ENCODE measurements around the gene ZKSCAN3. TPM values are rescaled to one million over a fixed set of nuclear protein-coding genes. Genes with fewer than 3 reads are reported as not detected.

The ZKSCAN3 gene
- total and polyA plus RNA-seq, 2 of the 4 experiments (the other 2 are of a cell fraction), result 3.7 to 4.8 TPM

DNA sequence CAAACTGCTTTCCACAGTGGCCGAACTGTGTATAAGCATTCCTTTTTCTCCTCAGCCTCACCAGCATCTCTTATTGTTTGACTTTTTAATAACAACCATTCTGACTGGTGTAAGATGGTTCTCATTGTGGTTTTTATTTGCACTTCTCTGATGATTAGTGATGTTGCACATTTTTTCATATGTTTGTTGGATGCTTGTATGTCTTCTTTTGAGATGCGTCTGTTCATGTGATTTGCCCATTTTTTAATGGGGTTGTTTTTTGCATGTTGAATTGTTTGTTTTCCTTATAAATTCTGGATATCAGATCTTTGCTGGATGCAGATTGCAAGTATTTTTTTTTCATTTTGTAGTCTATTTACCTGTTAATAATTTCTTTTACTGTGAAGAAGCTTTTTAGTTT is 61.0 kb downstream of the ZKSCAN3 start:
- intact Hi-C loops (cut with micrococcal nuclease), result no loop called here
- BruUV-seq (replicated peaks), result no TSS peak
- Histone ChIP-seq H3K23ac (ENCODE audit: low read depth, low read length) (no peak overlapping the region), H3K4me2 (ENCODE audit: low read depth, low read length) (no peak overlapping the region), H3K9ac (ENCODE audit: low read depth, low read length) (no peak overlapping the region), H2AK5ac (ENCODE audit: low read depth, low read length) (no peak overlapping the region), H3K18ac (ENCODE audit: low read depth, low read length) (no peak overlapping the region), H2BK20ac (ENCODE audit: low read depth, low read length) (no peak overlapping the region), H4K8ac (ENCODE audit: low read depth in 2 of 2, low read length in 2 of 2) (no peak overlapping the region), H3K27ac (ENCODE audit: insufficient read depth, low read length) (no peak overlapping the region), H3K14ac (replicated peaks; ENCODE audit: low read depth, low read length) (no peak overlapping the region), H4K91ac (ENCODE audit: insufficient read depth, low read depth, low read length) (no peak overlapping the region), H4K20me1 (ENCODE audit: insufficient read depth, low read length) (no peaks in the 10 kb centered on the region), H2BK15ac (ENCODE audit: low read depth, low read length) (no peak overlapping the region), H3K79me1 (ENCODE audit: low read depth in 1 of 2, low read length in 2 of 2) (no peaks in the 10 kb centered on the region), H2BK5ac (ENCODE audit: low read depth, low read length, poor library complexity, severe bottlenecking) (no peak overlapping the region), H2BK120ac (ENCODE audit: low read depth, low read length) (no peak overlapping the region), H2AFZ (replicated peaks; ENCODE audit: low read length, poor library complexity) (no peak overlapping the region), H3K36me3 (ENCODE audit: control insufficient read depth, insufficient read depth, low read length) (no peaks in the 10 kb centered on the region), H3K4ac (ENCODE audit: low read depth, low read length) (no peak overlapping the region), H3K4me1 (ENCODE audit: control insufficient read depth, insufficient read depth, low read length) (no peaks in the 10 kb centered on the region), H4K5ac (ENCODE audit: low read depth, low read length) (no peak overlapping the region), H3K9me3 (ENCODE audit: control insufficient read depth, insufficient read depth, low read length) (no peaks in the 10 kb centered on the region), H3K27me3 (ENCODE audit: control insufficient read depth, insufficient read depth, low read length) (peaks cover 4% of the 10 kb centered on the region; the same call in 1 of the 2 replicates), H3K9me1 (ENCODE audit: insufficient read depth, low read length) (no peaks in the 10 kb centered on the region), H2AK9ac (replicated peaks; ENCODE audit: low read depth, low read length, poor library complexity) (no peak overlapping the region), H3K4me3 (ENCODE audit: insufficient read depth, low read depth, low read length) (no peak overlapping the region), H3K56ac (ENCODE audit: extremely low read depth, insufficient read depth, low read length) (no peak overlapping the region)
- TF ChIP-seq, protein P1, sequence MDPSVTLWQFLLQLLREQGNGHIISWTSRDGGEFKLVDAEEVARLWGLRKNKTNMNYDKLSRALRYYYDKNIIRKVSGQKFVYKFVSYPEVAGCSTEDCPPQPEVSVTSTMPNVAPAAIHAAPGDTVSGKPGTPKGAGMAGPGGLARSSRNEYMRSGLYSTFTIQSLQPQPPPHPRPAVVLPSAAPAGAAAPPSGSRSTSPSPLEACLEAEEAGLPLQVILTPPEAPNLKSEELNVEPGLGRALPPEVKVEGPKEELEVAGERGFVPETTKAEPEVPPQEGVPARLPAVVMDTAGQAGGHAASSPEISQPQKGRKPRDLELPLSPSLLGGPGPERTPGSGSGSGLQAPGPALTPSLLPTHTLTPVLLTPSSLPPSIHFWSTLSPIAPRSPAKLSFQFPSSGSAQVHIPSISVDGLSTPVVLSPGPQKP (IDR thresholded peaks at IDR 0.05; ENCODE audit: borderline replicate concordance, low read depth, low read length), result no peak
- TF ChIP-seq MXI1 (IDR thresholded peaks at IDR 0.05; ENCODE audit: borderline replicate concordance, low read depth, low read length) (no peak), NFE2L2 (IDR thresholded peaks at IDR 0.05; ENCODE audit: low read depth, low read length) (no peak), MAZ (IDR thresholded peaks at IDR 0.05; ENCODE audit: borderline replicate concordance, low read depth, low read length) (no peak), CEBPB (IDR thresholded peaks at IDR 0.05; ENCODE audit: low read depth, low read length) (no peak), BHLHE40 (IDR thresholded peaks at IDR 0.05; ENCODE audit: low read depth, low read length) (no peak), SMC3 (IDR thresholded peaks at IDR 0.05; ENCODE audit: low read depth, low read length) (no peak), RFX5 (IDR thresholded peaks at IDR 0.05; ENCODE audit: low read depth, low read length) (no peak), MAFK (IDR thresholded peaks at IDR 0.05; ENCODE audit: low read depth, low read length) (no peak), FOS (IDR thresholded peaks at IDR 0.05; ENCODE audit: low read depth, low read length) (no peak)
- TF ChIP-seq, protein P2, sequence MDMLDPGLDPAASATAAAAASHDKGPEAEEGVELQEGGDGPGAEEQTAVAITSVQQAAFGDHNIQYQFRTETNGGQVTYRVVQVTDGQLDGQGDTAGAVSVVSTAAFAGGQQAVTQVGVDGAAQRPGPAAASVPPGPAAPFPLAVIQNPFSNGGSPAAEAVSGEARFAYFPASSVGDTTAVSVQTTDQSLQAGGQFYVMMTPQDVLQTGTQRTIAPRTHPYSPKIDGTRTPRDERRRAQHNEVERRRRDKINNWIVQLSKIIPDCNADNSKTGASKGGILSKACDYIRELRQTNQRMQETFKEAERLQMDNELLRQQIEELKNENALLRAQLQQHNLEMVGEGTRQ (IDR thresholded peaks at IDR 0.05; ENCODE audit: low read depth, low read length), result no peak
- TF ChIP-seq, protein P3, sequence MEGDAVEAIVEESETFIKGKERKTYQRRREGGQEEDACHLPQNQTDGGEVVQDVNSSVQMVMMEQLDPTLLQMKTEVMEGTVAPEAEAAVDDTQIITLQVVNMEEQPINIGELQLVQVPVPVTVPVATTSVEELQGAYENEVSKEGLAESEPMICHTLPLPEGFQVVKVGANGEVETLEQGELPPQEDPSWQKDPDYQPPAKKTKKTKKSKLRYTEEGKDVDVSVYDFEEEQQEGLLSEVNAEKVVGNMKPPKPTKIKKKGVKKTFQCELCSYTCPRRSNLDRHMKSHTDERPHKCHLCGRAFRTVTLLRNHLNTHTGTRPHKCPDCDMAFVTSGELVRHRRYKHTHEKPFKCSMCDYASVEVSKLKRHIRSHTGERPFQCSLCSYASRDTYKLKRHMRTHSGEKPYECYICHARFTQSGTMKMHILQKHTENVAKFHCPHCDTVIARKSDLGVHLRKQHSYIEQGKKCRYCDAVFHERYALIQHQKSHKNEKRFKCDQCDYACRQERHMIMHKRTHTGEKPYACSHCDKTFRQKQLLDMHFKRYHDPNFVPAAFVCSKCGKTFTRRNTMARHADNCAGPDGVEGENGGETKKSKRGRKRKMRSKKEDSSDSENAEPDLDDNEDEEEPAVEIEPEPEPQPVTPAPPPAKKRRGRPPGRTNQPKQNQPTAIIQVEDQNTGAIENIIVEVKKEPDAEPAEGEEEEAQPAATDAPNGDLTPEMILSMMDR (conservative IDR thresholded peaks at IDR 0.05; ENCODE audit: low read depth, low read length), result no peak
- dilution Hi-C loops (cut with HindIII; ENCODE audit: low sequenced_read_pairs, unreplicated experiment), result no loop called here
- WGBS, 2 experiments (ENCODE audit: extremely low coverage in 2 of 2, insufficient read length in 1 of 2), result no CpG with 5 or more reads among the region's 2 CpGs
- DNase-seq, result no peak
- ChIA-PET CTCF (no interaction called here), POLR2A (ENCODE audit: unreplicated experiment) (no interaction called here)
- ATAC-seq (ENCODE audit: low read depth), result no peak
- in situ Hi-C loops (cut with MboI; ENCODE audit: low sequenced_read_pairs), result no loop called here
